ENCODE data around the gene TCP11L1.
"Not testable (repeated sequence)": the region's sequence is repeated elsewhere in the genome, so short reads cannot be mapped to it uniquely, and the experiment has no call there.

TCP11L1 gene

GRCh38 chr11:33033493-33033892 lies 5.9 kb upstream of the TCP11L1 start:
- DNase-seq, result no peak

- DNase-seq, result no peak
Measured at GRCh38 chr11:33035011-33035410, 4.4 kb upstream of the TCP11L1 start.

GRCh38 chr11:33040033-33040861 lies 875 bp downstream of the TCP11L1 start:
- DNase-seq, result peak; percentile 17

GRCh38 chr11:33040862-33041453 lies 1.6 kb downstream of the TCP11L1 start:
- no peak for DNase-seq

- no peak for DNase-seq
Measured at GRCh38 chr11:33043221-33043830, 4.0 kb downstream of the TCP11L1 start.

- DNase-seq, result no peak
Measured at GRCh38 chr11:33044285-33044756, 4.9 kb downstream of the TCP11L1 start.

- DNase-seq, result no peak
Measured at GRCh38 chr11:33045551-33046255, 6.3 kb downstream of the TCP11L1 start.

GRCh38 chr11:33048701-33049100 lies 9.3 kb downstream of the TCP11L1 start:
- not testable (repeated sequence) for DNase-seq

- not testable (repeated sequence) for DNase-seq
Measured at GRCh38 chr11:33049565-33050408, 10.4 kb downstream of the TCP11L1 start.

- no peak for DNase-seq
Measured at GRCh38 chr11:33052231-33052630, 12.9 kb downstream of the TCP11L1 start.

GRCh38 chr11:33055375-33055774 lies 16.0 kb downstream of the TCP11L1 start:
- DNase-seq, result no peak

GRCh38 chr11:33057284-33057683 lies 17.9 kb downstream of the TCP11L1 start:
- DNase-seq, result no peak

GRCh38 chr11:33059331-33060007 lies 20.1 kb downstream of the TCP11L1 start:
- DNase-seq, result no peak

- no peak for DNase-seq
Measured at GRCh38 chr11:33060271-33060670, 20.9 kb downstream of the TCP11L1 start.

- DNase-seq, result no peak
Measured at GRCh38 chr11:33062137-33062536, 22.8 kb downstream of the TCP11L1 start.

GRCh38 chr11:33063326-33063881 lies 24.0 kb downstream of the TCP11L1 start:
- no peak for DNase-seq

GRCh38 chr11:33064033-33064825 lies 24.9 kb downstream of the TCP11L1 start:
- DNase-seq, result no peak

- DNase-seq, result no peak
Measured at GRCh38 chr11:33064866-33065265, 25.5 kb downstream of the TCP11L1 start.

- peak; percentile 78 for DNase-seq
Measured at GRCh38 chr11:33065445-33066178, 26.2 kb downstream of the TCP11L1 start.

- DNase-seq, result no peak
Measured at GRCh38 chr11:33067294-33067693, 27.9 kb downstream of the TCP11L1 start.
